GM19238 (cell line): ENCODE data around the gene PCIF1.
"Not testable (repeated sequence)": the region's sequence is repeated elsewhere in the genome, so short reads cannot be mapped to it uniquely, and the experiment has no call there.

Source experiments
- DNase-seq: peaks from one replicate; pipeline ENCODE4 v3.0.0; 2011; ENCODE audit warnings: low spot score; ENCODE audit not compliant: insufficient read length

The PCIF1 gene

GRCh38 chr20:45947110-45947866 lies 12.8 kb downstream of the PCIF1 start:
- no peak for DNase-seq

- no peak for DNase-seq
Measured at GRCh38 chr20:45948261-45948733, 13.8 kb downstream of the PCIF1 start.

- DNase-seq: no peak
Measured at GRCh38 chr20:45948742-45949541, 14.5 kb downstream of the PCIF1 start.

GRCh38 chr20:45949542-45950329 lies 15.3 kb downstream of the PCIF1 start:
- DNase-seq: no peak

- DNase-seq: no peak
Measured at GRCh38 chr20:45950330-45950646, 15.8 kb downstream of the PCIF1 start.

GRCh38 chr20:45951925-45952834 lies 17.7 kb downstream of the PCIF1 start:
- DNase-seq: no peak

GRCh38 chr20:45952861-45953260 lies 18.4 kb downstream of the PCIF1 start:
- no peak for DNase-seq

- DNase-seq: no peak
Measured at GRCh38 chr20:45953672-45954071, 19.2 kb downstream of the PCIF1 start.

- not testable (repeated sequence) for DNase-seq
Measured at GRCh38 chr20:45956326-45956725, 21.8 kb downstream of the PCIF1 start.

- DNase-seq: no peak
Measured at GRCh38 chr20:45957021-45957941, 22.8 kb downstream of the PCIF1 start.

GRCh38 chr20:45958593-45958992 lies 24.1 kb downstream of the PCIF1 start:
- DNase-seq: no peak

- DNase-seq: no peak
Measured at GRCh38 chr20:45959126-45959525, 24.6 kb downstream of the PCIF1 start.

- no peak for DNase-seq
Measured at GRCh38 chr20:45959956-45960630, 25.6 kb downstream of the PCIF1 start.

GRCh38 chr20:45962031-45962755 lies 27.7 kb downstream of the PCIF1 start:
- DNase-seq: no peak

- no peak for DNase-seq
Measured at GRCh38 chr20:45963059-45964005, 28.8 kb downstream of the PCIF1 start.

GRCh38 chr20:45964006-45964400 lies 29.5 kb downstream of the PCIF1 start:
- no peak for DNase-seq
